ENCODE results near the gene DCTPP1. TPM values are rescaled to one million over a fixed set of nuclear protein-coding genes. Genes with fewer than 3 reads are reported as not detected.

Gene DCTPP1
- total and polyA plus RNA-seq, 2 experiments from 2014 or later, result 43.0 to 85.2 TPM

DNA sequence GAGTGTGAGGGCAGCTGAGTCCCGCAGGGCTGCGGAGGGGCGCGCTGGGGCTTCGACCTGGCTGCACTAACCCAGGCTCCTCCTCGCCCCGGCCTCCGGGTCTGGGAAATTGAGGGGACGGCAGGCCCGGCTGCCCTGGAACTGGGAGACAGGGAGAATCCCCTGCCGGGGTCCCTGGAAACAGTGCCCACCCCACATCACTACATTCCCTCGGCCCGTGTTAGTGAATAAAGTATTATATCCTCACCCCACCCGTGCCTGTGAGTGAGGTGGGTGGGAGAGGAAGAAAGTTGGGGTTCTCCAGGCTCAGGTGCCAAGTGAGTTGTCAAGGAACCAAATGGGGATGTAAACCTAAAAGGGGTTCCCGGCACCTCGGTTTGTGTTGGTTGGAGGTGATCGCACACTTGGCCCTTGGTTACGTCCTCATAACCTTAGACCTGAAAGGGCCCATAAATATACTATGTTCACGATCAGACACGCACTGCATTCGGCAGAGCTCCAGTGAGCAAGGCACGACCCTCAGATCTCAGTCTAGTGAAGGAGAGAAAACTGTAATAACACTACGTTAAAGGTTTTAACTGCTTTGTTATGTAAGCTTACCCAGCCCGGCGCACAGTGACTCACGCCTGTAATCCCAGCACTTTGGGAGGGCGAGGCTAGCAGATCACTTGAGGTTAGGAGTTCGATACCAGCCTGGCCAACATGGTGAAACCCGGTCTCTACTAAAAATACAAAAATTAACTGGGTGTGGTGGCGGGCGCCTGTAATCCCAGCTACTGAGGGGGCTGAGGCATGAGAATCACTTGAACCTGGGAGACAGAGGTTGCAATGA is 11.3 kb downstream of the DCTPP1 start:
- no peaks in the 10 kb centered on the region for H3K4me1 ChIP-seq (ENCODE audit: low read depth)
- no peak for DNase-seq (ENCODE audit: low read depth in 1 of 2, low spot score in 1 of 2)
- H3K36me3 ChIP-seq, result peaks cover 3% of the 10 kb centered on the region
- peak overlapping the region; percentile 38 for H3K4me3 ChIP-seq
- H3K27ac ChIP-seq, result peak overlapping the region; percentile 86
- TF ChIP-seq, protein P1, sequence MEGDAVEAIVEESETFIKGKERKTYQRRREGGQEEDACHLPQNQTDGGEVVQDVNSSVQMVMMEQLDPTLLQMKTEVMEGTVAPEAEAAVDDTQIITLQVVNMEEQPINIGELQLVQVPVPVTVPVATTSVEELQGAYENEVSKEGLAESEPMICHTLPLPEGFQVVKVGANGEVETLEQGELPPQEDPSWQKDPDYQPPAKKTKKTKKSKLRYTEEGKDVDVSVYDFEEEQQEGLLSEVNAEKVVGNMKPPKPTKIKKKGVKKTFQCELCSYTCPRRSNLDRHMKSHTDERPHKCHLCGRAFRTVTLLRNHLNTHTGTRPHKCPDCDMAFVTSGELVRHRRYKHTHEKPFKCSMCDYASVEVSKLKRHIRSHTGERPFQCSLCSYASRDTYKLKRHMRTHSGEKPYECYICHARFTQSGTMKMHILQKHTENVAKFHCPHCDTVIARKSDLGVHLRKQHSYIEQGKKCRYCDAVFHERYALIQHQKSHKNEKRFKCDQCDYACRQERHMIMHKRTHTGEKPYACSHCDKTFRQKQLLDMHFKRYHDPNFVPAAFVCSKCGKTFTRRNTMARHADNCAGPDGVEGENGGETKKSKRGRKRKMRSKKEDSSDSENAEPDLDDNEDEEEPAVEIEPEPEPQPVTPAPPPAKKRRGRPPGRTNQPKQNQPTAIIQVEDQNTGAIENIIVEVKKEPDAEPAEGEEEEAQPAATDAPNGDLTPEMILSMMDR (IDR thresholded peaks at IDR 0.05; ENCODE audit: low read depth, low read length), result peak; percentile 11
- no peaks in the 10 kb centered on the region for H3K9me3 ChIP-seq (ENCODE audit: low read depth)
- H3K27me3 ChIP-seq, result no peaks in the 10 kb centered on the region

DNA sequence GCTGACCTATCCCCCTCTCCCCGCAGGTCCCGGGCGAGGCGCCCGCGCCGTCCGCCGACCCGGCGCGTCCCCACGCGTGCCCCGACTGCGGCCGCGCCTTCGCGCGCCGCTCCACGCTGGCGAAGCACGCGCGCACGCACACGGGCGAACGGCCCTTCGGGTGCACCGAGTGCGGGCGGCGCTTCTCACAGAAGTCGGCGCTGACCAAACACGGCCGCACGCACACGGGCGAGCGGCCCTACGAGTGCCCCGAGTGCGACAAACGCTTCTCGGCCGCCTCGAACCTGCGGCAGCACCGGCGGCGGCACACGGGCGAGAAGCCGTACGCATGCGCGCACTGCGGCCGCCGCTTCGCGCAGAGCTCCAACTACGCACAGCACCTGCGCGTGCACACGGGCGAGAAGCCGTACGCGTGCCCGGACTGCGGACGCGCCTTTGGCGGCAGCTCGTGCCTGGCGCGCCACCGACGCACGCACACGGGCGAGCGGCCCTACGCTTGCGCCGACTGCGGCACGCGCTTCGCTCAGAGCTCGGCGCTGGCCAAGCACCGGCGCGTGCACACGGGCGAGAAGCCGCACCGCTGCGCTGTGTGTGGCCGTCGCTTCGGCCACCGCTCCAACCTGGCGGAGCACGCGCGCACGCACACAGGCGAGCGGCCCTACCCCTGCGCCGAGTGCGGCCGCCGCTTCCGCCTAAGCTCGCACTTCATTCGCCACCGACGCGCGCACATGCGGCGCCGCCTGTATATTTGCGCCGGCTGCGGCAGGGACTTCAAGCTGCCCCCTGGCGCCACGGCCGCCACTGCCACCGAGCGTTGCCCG is 12.1 kb downstream of the DCTPP1 start:
- no peaks in the 10 kb centered on the region for H3K4me1 ChIP-seq (ENCODE audit: low read depth)
- peak; percentile 94 to 96 for DNase-seq (ENCODE audit: low read depth in 1 of 2, low spot score in 1 of 2)
- no peaks in the 10 kb centered on the region for H3K27me3 ChIP-seq
- H3K9me3 ChIP-seq (ENCODE audit: low read depth), result no peaks in the 10 kb centered on the region
- H3K4me3 ChIP-seq, result peak overlapping the region; percentile 38
- peaks cover 4% of the 10 kb centered on the region for H3K36me3 ChIP-seq
- peak overlapping the region; percentile 86 for H3K27ac ChIP-seq
- TF ChIP-seq, protein P1 (IDR thresholded peaks at IDR 0.05; ENCODE audit: low read depth, low read length), result no peak

DNA sequence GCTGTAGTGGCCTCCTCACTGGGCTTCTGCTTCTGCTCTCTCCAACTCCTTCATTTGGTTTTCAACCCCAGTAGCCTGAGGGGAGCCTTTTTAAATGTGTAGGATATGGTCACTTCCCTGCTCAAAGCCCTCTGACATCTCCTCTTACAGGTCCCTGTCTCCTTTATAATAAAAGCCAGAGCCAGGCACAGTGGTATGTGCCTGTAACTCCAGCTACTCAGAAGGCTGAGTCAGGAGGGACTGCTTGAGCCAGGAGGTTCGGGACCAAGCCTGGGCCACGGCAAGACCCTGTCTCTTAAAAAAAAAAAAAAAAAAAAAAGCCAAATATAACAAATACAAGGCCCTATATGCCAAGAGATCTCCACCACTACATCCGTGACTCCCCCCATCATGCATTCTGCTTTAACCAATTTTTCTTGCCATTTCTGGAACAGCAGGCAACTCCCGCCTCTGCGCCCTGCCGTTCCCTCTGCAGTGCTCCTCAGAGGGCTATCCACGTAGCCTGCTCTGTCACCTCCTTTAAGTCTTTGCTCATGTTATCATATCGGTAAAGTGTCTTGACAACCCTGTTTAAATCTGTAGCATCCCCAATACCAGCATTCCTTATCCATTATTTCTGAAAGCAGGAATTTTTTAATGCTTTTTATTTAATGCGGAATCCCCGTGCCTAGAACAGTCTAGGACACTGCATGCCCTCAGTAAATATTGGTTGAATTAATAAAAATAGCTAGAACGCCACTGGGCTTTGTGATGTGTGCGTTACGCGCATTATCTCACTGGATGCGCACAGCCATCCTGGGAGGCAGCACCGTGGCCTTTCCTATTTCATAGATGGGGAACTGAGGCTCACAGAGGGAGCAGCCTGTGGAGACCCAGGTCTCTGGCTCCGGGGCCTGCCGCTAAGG is 13.0 kb downstream of the DCTPP1 start:
- TF ChIP-seq, protein P1 (IDR thresholded peaks at IDR 0.05; ENCODE audit: low read depth, low read length), result no peak
- no peak overlapping the region for H3K27ac ChIP-seq
- peak overlapping the region; percentile 38 for H3K4me3 ChIP-seq
- peaks cover 3% of the 10 kb centered on the region for H3K36me3 ChIP-seq
- H3K27me3 ChIP-seq, result no peaks in the 10 kb centered on the region
- no peaks in the 10 kb centered on the region for H3K4me1 ChIP-seq (ENCODE audit: low read depth)
- no peaks in the 10 kb centered on the region for H3K9me3 ChIP-seq (ENCODE audit: low read depth)
- peak in 1 of 2 donors; percentile 18 for DNase-seq (ENCODE audit: low read depth in 1 of 2, low spot score in 1 of 2)

DNA sequence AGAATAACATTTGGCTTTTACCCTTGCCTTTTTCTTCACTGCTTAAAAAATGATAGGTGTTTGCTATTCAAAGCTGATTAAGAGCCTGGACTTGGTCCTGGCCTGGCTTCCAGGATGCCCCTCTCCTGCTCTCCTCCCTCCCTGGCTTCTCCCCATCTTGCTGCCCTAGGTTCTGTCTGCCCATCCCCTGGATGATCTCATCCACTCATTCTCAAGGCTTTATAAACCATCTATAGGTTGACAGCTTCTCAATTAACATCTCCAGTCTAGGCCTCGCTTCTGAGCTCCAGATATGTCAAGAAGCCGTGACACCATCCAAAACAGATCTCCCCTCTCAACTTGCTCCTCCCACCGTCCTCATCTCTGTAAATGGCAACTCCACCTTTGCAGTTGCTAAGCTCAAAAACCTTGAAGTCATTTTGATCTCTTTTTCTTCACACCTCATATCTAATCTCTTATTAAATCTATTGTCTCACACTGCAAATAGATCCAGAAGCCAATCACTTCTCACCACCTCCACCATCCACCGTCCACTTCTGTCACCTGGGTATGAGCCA is 13.7 kb downstream of the DCTPP1 start:
- no peaks in the 10 kb centered on the region for H3K27me3 ChIP-seq
- H3K36me3 ChIP-seq, result peaks cover 3% of the 10 kb centered on the region
- H3K9me3 ChIP-seq (ENCODE audit: low read depth), result no peaks in the 10 kb centered on the region
- no peaks in the 10 kb centered on the region for H3K4me1 ChIP-seq (ENCODE audit: low read depth)
- TF ChIP-seq, protein P1 (IDR thresholded peaks at IDR 0.05; ENCODE audit: low read depth, low read length), result no peak
- no peak overlapping the region for H3K4me3 ChIP-seq
- no peak for DNase-seq (ENCODE audit: low read depth in 1 of 2, low spot score in 1 of 2)
- H3K27ac ChIP-seq, result no peak overlapping the region

DNA sequence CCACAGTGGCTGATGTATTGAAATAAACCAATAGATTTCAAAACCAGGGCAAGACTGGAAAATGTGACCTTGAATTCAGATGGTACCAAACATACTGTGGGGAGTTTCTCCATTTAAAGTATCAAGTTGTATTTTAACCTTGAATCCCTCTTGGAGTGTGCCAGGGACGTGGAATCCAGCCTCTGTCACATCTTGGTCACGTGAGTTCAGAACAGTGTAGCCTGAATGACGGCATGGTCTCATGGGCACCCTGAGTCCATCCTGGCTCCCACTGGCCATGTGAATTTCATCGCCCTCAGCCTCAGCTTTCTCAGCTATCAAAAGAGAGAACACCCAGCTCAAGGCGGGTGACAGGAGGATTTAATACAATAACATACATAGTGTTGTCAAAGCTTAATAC is 15.7 kb downstream of the DCTPP1 start:
- Histone ChIP-seq H3K4me1 (ENCODE audit: low read depth) (no peaks in the 10 kb centered on the region), H3K27me3 (no peaks in the 10 kb centered on the region), H3K9me3 (ENCODE audit: low read depth) (no peaks in the 10 kb centered on the region), H3K27ac (no peak overlapping the region), H3K4me3 (no peak overlapping the region), H3K36me3 (peaks cover 3% of the 10 kb centered on the region)
- DNase-seq (ENCODE audit: low read depth in 1 of 2, low spot score in 1 of 2), result no peak
- TF ChIP-seq, protein P1 (IDR thresholded peaks at IDR 0.05; ENCODE audit: low read depth, low read length), result no peak

Measured in cardiac muscle cell (in vitro differentiated cells and primary cell).